ENCODE data around the gene TNK2.
"Not testable (repeated sequence)": the region's sequence is repeated elsewhere in the genome, so short reads cannot be mapped to it uniquely, and the experiment has no call there.

DNA sequence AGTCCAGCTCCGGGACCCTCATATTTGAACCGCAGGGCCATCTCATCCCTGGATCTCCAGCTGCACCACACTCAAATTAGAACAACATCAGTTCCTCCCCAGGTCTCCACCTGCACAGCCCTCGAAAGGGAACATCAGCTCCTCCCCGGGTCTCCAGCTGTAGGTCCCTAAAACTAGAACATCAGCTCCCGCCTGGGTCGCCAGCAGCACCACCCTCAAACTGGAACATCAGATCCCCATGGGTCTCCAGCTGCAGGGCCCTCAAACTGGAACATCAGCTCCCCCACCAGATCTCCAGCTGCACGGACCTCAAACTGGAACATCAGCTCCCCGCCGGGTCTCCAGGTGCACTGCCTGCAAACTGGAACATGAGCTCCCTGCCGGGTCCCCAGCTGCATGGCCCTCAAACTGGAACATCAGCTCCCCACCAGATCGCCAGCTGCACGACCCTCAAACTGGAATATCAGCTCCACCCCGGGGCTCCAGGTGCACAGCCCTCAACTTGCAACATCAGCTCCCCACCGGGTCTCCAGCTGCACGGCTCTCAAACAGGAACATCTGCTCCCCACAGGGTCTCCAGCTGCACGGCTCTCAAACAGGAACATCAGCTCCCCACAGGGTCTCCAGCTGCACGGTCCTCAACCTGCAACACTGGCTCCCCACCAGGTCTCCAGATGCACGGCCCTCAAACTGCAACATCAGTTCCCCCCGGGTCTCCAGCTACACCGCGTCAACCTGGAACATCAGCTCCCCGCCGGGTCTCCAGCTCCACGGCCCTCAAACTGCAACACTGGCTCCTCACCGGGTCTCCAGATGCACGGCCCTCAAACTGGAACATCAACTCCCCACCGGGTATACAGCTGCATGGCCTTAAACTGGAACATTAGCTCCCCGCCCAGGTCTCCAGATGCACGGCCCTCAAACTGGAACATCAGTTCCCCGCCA lies 31.4 kb upstream of the TNK2 start:
- TF ChIP-seq CTCF (IDR thresholded peaks at IDR 0.05); POLR2AphosphoS5 (IDR thresholded peaks at IDR 0.05; ENCODE audit: low read depth, low read length); SIN3A (IDR thresholded peaks at IDR 0.05; ENCODE audit: borderline replicate concordance, insufficient read depth, low read depth, low read length); REST (IDR thresholded peaks at IDR 0.05; ENCODE audit: insufficient read depth in 1 of 2, low read depth in 2 of 2, low read length in 1 of 2); TCF7L2 (IDR thresholded peaks at IDR 0.05; ENCODE audit: low read depth, low read length): not testable (repeated sequence)

Measured in Panc1 (cell line).